Osteocyte (in vitro differentiated cells): ENCODE results near the gene SLC12A1. TPM values are rescaled to one million over a fixed set of nuclear protein-coding genes. Genes with fewer than 3 reads are reported as not detected.
"Not testable (repeated sequence)": the region's sequence is repeated elsewhere in the genome, so short reads cannot be mapped to it uniquely, and the experiment has no call there.

Experiments
- DNase-seq: peaks from one replicate; pipeline ENCODE4 v3.0.0; 2021; ENCODE audit warnings: mixed read lengths; ENCODE audit not compliant: unreplicated experiment; ENCODE audit errors: extremely low spot score
- H3K27ac Mint-ChIP-seq: one replicate; pipeline ENCODE4 v1.8.0; 2021; ENCODE audit warnings: mild to moderate bottlenecking, mixed read lengths; ENCODE audit not compliant: unreplicated experiment
- H3K27me3 Mint-ChIP-seq: one replicate; pipeline ENCODE4 v1.8.0; 2021; ENCODE audit warnings: mixed read lengths; ENCODE audit not compliant: unreplicated experiment
- H3K36me3 Mint-ChIP-seq: one replicate; pipeline ENCODE4 v1.8.0; 2021; ENCODE audit warnings: mixed read lengths; ENCODE audit not compliant: unreplicated experiment
- H3K4me1 Mint-ChIP-seq: one replicate; pipeline ENCODE4 v1.8.0; 2021; ENCODE audit warnings: mixed read lengths; ENCODE audit not compliant: unreplicated experiment
- H3K4me3 Mint-ChIP-seq: one replicate; pipeline ENCODE4 v1.8.0; 2021; ENCODE audit warnings: mild to moderate bottlenecking, moderate library complexity, mixed read lengths; ENCODE audit not compliant: unreplicated experiment
- H3K9me3 Mint-ChIP-seq: one replicate; pipeline ENCODE4 v1.8.0; 2021; ENCODE audit warnings: mixed read lengths; ENCODE audit not compliant: unreplicated experiment
- CTCF ChIP-seq: fragments of 200-600 bp; sonication (generic); IDR thresholded peaks from 2 replicates; pipeline ENCODE4 v1.5.0; 2021; ENCODE audit warnings: antibody characterized with exemption, mild to moderate bottlenecking, moderate library complexity
- total RNA-seq: library from RNA; stranded (reverse); gene quantifications from 2 replicates; pipeline ENCODE4 v1.2.1, GENCODE V29; 2021

The SLC12A1 gene
- total RNA-seq, 1 donor from 2014 or later, result not detected

GRCh38 chr15:48317221-48317620 lies 111.1 kb downstream of the SLC12A1 start:
- TF ChIP-seq CTCF, result no peak
- DNase-seq, result no peak
- Mint-ChIP-seq H3K9me3 (no peaks in the 10 kb centered on the region), H3K4me3 (no peak overlapping the region), H3K36me3 (no peaks in the 10 kb centered on the region), H3K4me1 (no peaks in the 10 kb centered on the region), H3K27me3 (peaks cover 4% of the 10 kb centered on the region), H3K27ac (no peak overlapping the region)

DNA sequence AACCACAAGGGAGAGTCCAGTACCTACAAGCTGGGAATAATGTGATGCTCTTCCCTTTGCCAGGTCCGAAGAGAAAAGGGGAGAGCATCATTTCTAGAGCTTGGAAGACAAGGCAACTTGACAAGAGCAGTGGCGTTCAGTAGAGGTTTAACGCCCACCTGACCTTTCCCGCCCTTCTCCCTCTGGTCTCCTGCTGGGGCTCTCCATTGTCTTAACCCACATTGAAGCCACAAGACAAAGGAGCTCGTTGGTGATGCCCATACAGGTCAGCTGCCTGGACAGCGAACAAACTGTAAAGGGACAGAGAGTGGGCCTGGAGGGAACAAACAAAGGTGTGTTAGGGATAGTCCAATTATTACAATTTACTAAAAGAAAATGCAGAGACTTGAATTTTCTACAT lies 112.0 kb downstream of the SLC12A1 start:
- H3K4me3 Mint-ChIP-seq, result no peak overlapping the region
- DNase-seq, result no peak
- TF ChIP-seq CTCF, result no peak
- H3K36me3 Mint-ChIP-seq, result no peaks in the 10 kb centered on the region
- peaks cover 4% of the 10 kb centered on the region for H3K27me3 Mint-ChIP-seq
- H3K9me3 Mint-ChIP-seq, result no peaks in the 10 kb centered on the region
- no peaks in the 10 kb centered on the region for H3K4me1 Mint-ChIP-seq
- no peak overlapping the region for H3K27ac Mint-ChIP-seq

DNA sequence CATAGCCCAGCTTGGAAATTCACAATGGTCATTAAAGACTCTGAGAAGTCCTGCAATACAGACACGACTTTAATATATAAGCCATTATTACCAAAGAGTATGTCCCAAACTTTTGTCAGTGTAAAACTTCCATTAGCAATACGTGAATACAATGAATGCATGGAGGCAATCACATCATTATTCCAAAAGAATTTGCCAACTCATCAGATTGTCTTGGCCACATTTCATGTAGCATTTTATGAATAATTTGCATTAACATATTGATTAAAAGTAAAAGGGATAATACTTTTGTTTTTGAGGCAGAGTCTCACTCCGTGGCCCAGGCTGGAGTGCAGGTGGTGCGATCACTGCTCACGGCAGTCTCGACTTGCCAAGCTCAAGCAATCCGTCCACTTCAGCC lies 117.2 kb downstream of the SLC12A1 start:
- H3K4me1 Mint-ChIP-seq, result no peaks in the 10 kb centered on the region
- no peaks in the 10 kb centered on the region for H3K36me3 Mint-ChIP-seq
- H3K4me3 Mint-ChIP-seq, result no peak overlapping the region
- peaks cover 4% of the 10 kb centered on the region for H3K27me3 Mint-ChIP-seq
- H3K9me3 Mint-ChIP-seq, result no peaks in the 10 kb centered on the region
- no peak overlapping the region for H3K27ac Mint-ChIP-seq
- DNase-seq, result no peak
- no peak for TF ChIP-seq CTCF

DNA sequence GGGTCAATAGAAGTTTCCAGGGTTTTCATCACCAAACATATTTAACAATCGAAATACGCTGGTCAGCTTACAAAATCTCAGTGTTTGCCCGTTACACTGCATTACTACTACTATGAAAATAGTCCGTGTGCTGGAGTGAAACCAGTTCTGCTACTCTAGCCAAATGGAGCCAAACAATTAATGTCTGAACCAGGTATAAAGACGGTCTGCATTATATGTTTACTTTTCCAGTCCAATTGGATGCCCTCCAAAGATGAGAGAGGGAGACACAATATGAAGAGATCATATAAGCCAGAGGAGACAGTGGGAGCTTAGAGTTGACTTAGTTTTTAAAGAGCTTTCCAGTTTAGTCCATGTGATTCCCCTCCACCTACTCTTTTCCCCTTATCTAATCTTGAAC lies 118.8 kb downstream of the SLC12A1 start:
- Mint-ChIP-seq H3K27me3 (peaks cover 2% of the 10 kb centered on the region), H3K4me3 (no peak overlapping the region)
- TF ChIP-seq CTCF, result no peak

GRCh38 chr15:48325400-48325799 lies 119.3 kb downstream of the SLC12A1 start:
- Mint-ChIP-seq H3K4me3 (no peak overlapping the region), H3K4me1 (peaks cover 9% of the 10 kb centered on the region), H3K9me3 (no peaks in the 10 kb centered on the region), H3K27me3 (no peaks in the 10 kb centered on the region), H3K27ac (no peak overlapping the region), H3K36me3 (no peaks in the 10 kb centered on the region)
- no peak for DNase-seq
- TF ChIP-seq CTCF, result no peak

More for the DNA sequence above, 118.8 kb downstream of the SLC12A1 start:
- Mint-ChIP-seq H3K9me3 (no peaks in the 10 kb centered on the region), H3K36me3 (no peaks in the 10 kb centered on the region), H3K4me1 (peaks cover 4% of the 10 kb centered on the region), H3K27ac (no peak overlapping the region)
- no peak for DNase-seq

DNA sequence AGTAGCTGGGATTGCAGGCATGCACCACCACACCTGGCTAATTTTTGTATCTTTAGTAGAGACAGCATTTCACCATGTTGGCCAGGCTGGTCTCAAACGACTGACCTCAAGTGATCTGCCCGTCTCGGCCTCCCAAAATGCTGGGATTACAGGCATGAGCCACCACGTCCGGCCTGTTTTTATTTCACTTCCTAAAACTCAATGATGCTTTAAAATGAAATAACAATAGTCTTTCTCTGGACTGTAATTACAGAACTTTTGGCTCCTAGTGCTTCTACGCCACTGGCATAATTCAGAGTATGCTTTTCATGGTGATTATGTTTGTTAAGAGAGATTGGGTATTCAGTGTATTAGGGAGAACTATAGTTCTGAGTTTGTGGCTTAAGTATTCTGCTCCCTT lies 120.1 kb downstream of the SLC12A1 start:
- not testable (repeated sequence) for H3K27me3 Mint-ChIP-seq, H3K9me3 Mint-ChIP-seq, H3K36me3 Mint-ChIP-seq, H3K4me3 Mint-ChIP-seq, H3K27ac Mint-ChIP-seq, DNase-seq
- H3K4me1 Mint-ChIP-seq, result peaks cover 13% of the 10 kb centered on the region
